K562 (cell line): ENCODE data around the gene SAPCD1. TPM values are rescaled to one million over a fixed set of nuclear protein-coding genes. Genes with fewer than 3 reads are reported as not detected.

Source experiments
- BRD4 ChIP-seq: fragments of 200-600 bp; sonication (generic); IDR thresholded peaks from 2 replicates; pipeline ENCODE4 v1.6.1; 2017; ENCODE audit warnings: inconsistent platforms
- CBFB ChIP-seq: sonication (generic); formaldehyde crosslinking; IDR thresholded peaks from 2 replicates; pipeline ENCODE4 v1.4.0; 2020; ENCODE audit warnings: mild to moderate bottlenecking, missing genetic modification reagents
- E2F4 ChIP-seq: sonication (generic); formaldehyde crosslinking; IDR thresholded peaks from 2 replicates; pipeline ENCODE4 v1.8.0; 2022; ENCODE audit warnings: mild to moderate bottlenecking, low read depth, missing genetic modification reagents
- E2F6 ChIP-seq, 2 experiments: IDR thresholded peaks; 2 replicates each; pipeline ENCODE4 v1.6.1; 2011; ENCODE audit warnings: borderline replicate concordance in 1 of 2, control low read depth in 1 of 2, low read depth in 1 of 2, low read length in 1 of 2, mild to moderate bottlenecking in 1 of 2, mixed read lengths in 1 of 2, moderate library complexity in 1 of 2; ENCODE audit not compliant: insufficient read depth in 1 of 2, insufficient read length in 1 of 2, poor library complexity in 1 of 2, severe bottlenecking in 1 of 2; ENCODE audit errors: extremely low read depth in 1 of 2
- EP400 ChIP-seq: fragments of 450-650 bp; IDR thresholded peaks from 2 replicates; pipeline ENCODE4 v1.6.1; 2017; ENCODE audit warnings: antibody characterized with exemption, mild to moderate bottlenecking, moderate library complexity
- FOXO4 ChIP-seq: fragments of 450-650 bp; formaldehyde crosslinking; IDR thresholded peaks from 2 replicates; pipeline ENCODE4 v1.4.0; 2020; ENCODE audit warnings: mild to moderate bottlenecking, moderate library complexity
- GABPB1 ChIP-seq: sonication (generic); formaldehyde crosslinking; IDR thresholded peaks from 2 replicates; pipeline ENCODE4 v1.8.0; 2022; ENCODE audit warnings: mild to moderate bottlenecking, missing genetic modification reagents
- GTF3C2 ChIP-seq: IDR thresholded peaks from 3 replicates; pipeline ENCODE4 v1.6.1; 2011; ENCODE audit warnings: borderline replicate concordance, mild to moderate bottlenecking, moderate library complexity; ENCODE audit not compliant: insufficient read length; ENCODE audit errors: extremely low read depth
- KAT7 ChIP-seq: sonication (generic); formaldehyde crosslinking; IDR thresholded peaks from 2 replicates; pipeline ENCODE4 v1.8.0; 2022; ENCODE audit warnings: missing genetic modification reagents, mild to moderate bottlenecking, borderline replicate concordance
- PHF20 ChIP-seq: fragments of 450-650 bp; IDR thresholded peaks from 2 replicates; pipeline ENCODE4 v1.6.1; 2018; ENCODE audit not compliant: partially characterized antibody
- PHF21A ChIP-seq: fragments of 450-650 bp; IDR thresholded peaks from 2 replicates; pipeline ENCODE4 v1.6.1; 2017; ENCODE audit warnings: low read depth, borderline replicate concordance
- PKNOX1 ChIP-seq: fragments of 450-650 bp; IDR thresholded peaks from 2 replicates; pipeline ENCODE4 v1.6.1; 2016
- POU5F1 ChIP-seq: fragments of 150-350 bp; IDR thresholded peaks from 2 replicates; pipeline ENCODE4 v1.6.1; 2014; ENCODE audit warnings: borderline replicate concordance, low read length, low read depth, mild to moderate bottlenecking; ENCODE audit not compliant: partially characterized antibody
- PTBP1 ChIP-seq: fragments of 200-400 bp; formaldehyde crosslinking; IDR thresholded peaks from 2 replicates; pipeline ENCODE4 v1.6.1; 2017; ENCODE audit warnings: low read depth, low read length
- PTTG1 ChIP-seq: fragments of 450-650 bp; IDR thresholded peaks from 2 replicates; pipeline ENCODE4 v1.6.1; 2016; ENCODE audit warnings: low read depth, mild to moderate bottlenecking, missing genetic modification characterization, missing compliant biosample characterization
- SUPT5H ChIP-seq: fragments of 450-650 bp; IDR thresholded peaks from 2 replicates; pipeline ENCODE4 v1.6.1; 2016
- TARDBP ChIP-seq: fragments of 450-650 bp; IDR thresholded peaks from 2 replicates; pipeline ENCODE4 v1.6.1; 2016
- YY1 ChIP-seq, 3 experiments: IDR thresholded peaks; 2 replicates each; pipeline ENCODE4 v1.6.1; 2011; ENCODE audit warnings: low read length in 2 of 3, mild to moderate bottlenecking in 2 of 3, moderate library complexity in 2 of 3, borderline replicate concordance in 1 of 3, control low read depth in 1 of 3, low read depth in 1 of 3; ENCODE audit not compliant: insufficient read depth in 3 of 3, insufficient replicate concordance in 2 of 3, control insufficient read depth in 1 of 3, insufficient read length in 1 of 3; ENCODE audit errors: extremely low read depth in 1 of 3
- ZNF316 ChIP-seq: fragments of 450-650 bp; IDR thresholded peaks from 2 replicates; pipeline ENCODE4 v1.6.1; 2016
- polyA plus RNA-seq, 8 experiments: library from polyadenylated mRNA; depleted of rRNA in 4 of 8; stranded (reverse) in 5 of 8; unstranded in 3 of 8; fragments of >200 nt; fragmentation: Nextera tagmentation in 2 of 8; fragmentation: Illumina TruSeq in 1 of 8; extraction: Ambion mirVana in 2 of 8; extraction: Trizol in 1 of 8; gene quantifications; 2 replicates each; pipeline versions ENCODE4 v1.2.1 to v1.2.3, GENCODE V29; 2011 to 2014; ENCODE audit warnings: inconsistent platforms in 1 of 8, missing spikeins in 1 of 8
- total RNA-seq, 7 experiments: library from RNA; depleted of rRNA in 6 of 7; stranded (reverse); fragments of >200 nt in 6 of 7; fragmentation: Illumina TruSeq in 2 of 7; extraction: Trizol in 2 of 7; gene quantifications; 2 replicates each; pipeline versions ENCODE4 v1.2.1 to v1.2.3, GENCODE V29; 2011 to 2021; ENCODE audit warnings: low replicate concordance in 1 of 7

The SAPCD1 gene
- total and polyA plus RNA-seq, 9 of the 15 experiments (the other 6 are each of a cell fraction or from before 2014, with no cell fraction given), result 2.6 to 30.2 (median 7.4) TPM

- TF ChIP-seq POU5F1 (no peak), KAT7 (CRISPR knock-in tag) (peak; percentile 46; the same call in 1 of the 2 replicates), PHF20 (peak; percentile 42), BRD4 (peak; percentile 61; the same call in 1 of the 2 replicates), EP400 (no peak), PTBP1 (0 out of 2 replicates have a peak, but pooled peaks have one; percentile 8), CBFB (peak; percentile 58), TARDBP (no peak), GABPB1 (peak; percentile 22; the same call in 1 of the 2 replicates), E2F4 (CRISPR knock-in tag) (no peak), GTF3C2 (peak; percentile 70), E2F6 (IDR thresholded peaks at IDR 0.05; ENCODE audit: borderline replicate concordance in 1 of 2, extremely low read depth in 1 of 2, insufficient read depth in 1 of 2, insufficient read length in 1 of 2, low read depth in 1 of 2, low read length in 1 of 2, poor library complexity in 1 of 2, severe bottlenecking in 1 of 2) (peak in 1 of 2 experiments; percentile 87), PHF21A (peak; percentile 65; the same call in 1 of the 2 replicates), PKNOX1 (peak; percentile 16; the same call in 1 of the 2 replicates), YY1 (IDR thresholded peaks at IDR 0.05; ENCODE audit: borderline replicate concordance in 1 of 3, control insufficient read depth in 1 of 3, extremely low read depth in 1 of 3, insufficient read depth in 3 of 3, insufficient read length in 1 of 3, insufficient replicate concordance in 2 of 3, low read depth in 1 of 3, low read length in 2 of 3) (peak in 1 of 3 experiments; percentile 47), SUPT5H (peak; percentile 76), FOXO4 (no peak; the same call in 1 of the 2 replicates), PTTG1 (tag) (no peak), ZNF316 (peak; percentile 30)
Measured at GRCh38 chr6:31794866-31795615, 32.6 kb downstream of the SAPCD1 start (continued).
